NCI-H2029 treated with DMSO at 0.1 percent for 48 hours (cell line): ENCODE measurements around the gene ETHE1.

Experiments used
- DNase-seq: peaks from one replicate; lab custom pipeline; 2025; lab: John Stamatoyannopoulos, UW

The ETHE1 gene

DNA sequence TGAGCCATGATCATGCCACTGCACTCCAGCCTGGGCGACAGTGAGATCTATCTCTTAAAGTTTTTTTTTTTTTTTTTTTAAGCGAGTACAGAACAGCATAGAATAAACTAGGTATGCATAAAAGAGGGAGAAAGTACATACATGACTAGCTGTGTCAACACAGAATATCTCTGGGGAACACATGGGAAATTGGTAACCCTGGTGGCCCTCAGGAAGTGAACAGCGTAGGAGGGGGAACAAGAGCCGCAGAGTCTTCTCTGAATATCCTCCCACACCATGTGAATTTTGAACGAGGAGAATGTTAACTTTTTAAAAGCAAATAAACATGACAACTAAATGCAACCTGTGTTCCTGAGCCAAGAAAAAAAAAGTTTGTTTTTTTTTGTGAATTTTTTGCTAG, 37.7 kb downstream of the ETHE1 start:
- DNase-seq: no peak

- DNase-seq: no peak
Observed at GRCh38 chr19:43488179-43488578, 38.8 kb downstream of the ETHE1 start.

- DNase-seq: no peak
Observed at GRCh38 chr19:43486412-43486811, 40.6 kb downstream of the ETHE1 start.

GRCh38 chr19:43485951-43486350, 41.0 kb downstream of the ETHE1 start:
- no peak for DNase-seq

DNA sequence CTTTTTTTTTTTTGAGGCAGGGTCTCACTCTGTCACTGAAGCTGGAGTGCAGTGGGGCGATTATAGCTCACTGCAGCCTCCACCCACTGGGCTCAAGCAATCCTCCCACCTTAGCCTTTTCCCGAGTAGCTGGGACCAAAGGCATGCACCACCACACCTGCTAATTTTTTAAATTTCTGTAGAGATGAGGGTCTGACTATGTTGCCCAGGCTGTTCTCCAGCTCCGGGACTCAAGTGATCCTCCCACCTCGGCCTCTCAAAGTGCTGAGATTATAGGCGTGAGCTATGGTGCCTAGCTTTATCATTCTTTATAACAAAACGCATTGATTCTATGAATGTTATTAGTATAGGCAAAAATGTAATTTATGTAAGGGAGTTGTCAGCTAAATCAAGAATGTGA, 43.7 kb downstream of the ETHE1 start:
- DNase-seq: no peak

DNA sequence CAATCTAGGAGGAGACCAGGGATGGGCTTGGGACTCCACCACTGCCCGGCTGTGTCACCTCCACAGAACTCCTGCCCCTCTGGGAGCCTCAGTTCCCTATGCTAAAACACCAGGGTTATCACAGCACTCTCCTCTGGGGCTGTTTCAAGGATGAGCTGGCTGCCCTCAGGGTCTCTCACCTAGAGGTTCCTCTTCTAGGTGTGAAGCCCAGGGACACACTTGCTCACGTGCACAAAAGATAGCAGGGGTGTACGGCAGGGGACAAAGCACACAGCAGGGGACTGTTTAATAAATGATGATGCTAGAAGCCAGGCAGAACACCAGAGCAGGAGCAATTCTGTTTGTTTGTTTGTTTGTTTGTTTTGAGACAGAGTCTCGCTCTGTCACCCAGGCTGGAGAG, 44.8 kb downstream of the ETHE1 start:
- no peak for DNase-seq

- no peak for DNase-seq
Observed at GRCh38 chr19:43481701-43482100, 45.3 kb downstream of the ETHE1 start.

GRCh38 chr19:43480574-43480973, 46.4 kb downstream of the ETHE1 start:
- no peak for DNase-seq

DNA sequence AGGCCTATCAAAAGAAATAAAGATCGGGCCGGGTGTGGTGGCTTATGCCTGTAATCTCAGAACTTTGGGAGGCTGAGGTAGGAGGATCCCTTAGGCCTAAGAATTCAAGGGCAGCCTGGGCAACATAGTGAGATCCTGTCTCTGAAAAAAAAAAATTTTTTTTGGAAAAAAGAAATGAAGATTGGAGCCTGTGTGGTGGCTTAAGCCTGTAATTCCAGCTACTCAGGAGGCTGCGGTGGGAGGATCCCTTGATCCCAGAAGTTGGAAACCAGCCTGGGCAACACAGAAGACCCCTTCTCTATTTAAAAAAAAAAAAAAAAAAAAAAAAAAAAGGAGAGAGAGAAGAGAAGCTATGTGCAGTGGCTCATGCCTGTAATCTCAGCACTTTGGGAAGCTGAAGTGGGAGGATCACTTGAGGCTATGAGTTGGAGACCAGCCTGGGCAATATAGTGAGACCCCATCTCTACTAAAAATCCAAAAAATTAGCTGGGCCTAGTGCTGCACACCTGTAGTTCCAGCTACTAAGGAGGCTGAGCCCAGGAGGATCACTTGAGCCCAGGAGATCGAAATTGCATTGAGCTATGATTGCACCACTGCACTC, 46.9 kb downstream of the ETHE1 start:
- no peak for DNase-seq

DNA sequence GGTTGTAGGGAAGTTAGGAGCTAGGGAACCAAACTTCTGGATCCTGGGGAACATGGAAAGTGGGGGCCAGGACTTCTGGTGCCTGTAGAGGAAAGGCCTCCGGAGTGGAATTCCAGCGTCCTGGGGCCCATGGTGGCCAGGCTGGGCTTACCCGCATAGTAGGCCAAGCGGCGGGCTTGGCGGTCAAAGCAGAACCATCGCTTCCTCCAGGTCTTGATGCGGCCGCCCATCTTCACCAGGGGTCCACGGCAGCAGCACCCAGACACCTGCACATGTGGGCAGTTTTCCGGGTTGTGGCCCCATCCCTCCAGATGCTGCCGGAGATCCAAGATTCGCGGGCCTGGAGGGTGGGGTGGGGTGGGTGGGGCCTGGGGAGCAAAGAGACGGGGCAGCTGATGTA, 47.8 kb downstream of the ETHE1 start:
- no peak for DNase-seq

DNA sequence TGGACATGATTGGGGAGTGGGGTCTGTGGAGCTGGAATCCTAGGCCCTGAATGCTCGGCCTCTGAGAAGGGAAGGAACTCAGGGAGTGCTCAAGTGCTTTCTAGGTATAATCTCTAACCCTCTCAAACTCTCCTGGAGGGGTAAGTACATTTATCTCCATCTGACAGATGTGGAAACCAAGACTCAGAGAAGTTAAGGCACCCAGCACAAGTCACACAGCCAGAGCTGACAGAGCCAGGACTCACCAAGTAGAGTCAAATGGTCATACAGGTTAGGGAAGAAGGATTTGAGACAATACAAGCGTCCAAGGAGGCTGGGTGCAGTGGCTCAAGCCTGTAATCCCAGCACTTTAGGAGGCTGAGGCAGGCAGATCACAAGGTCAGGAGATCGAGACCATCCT, 48.7 kb downstream of the ETHE1 start:
- no peak for DNase-seq

- DNase-seq: no peak
Observed at GRCh38 chr19:43476606-43477005, 50.4 kb downstream of the ETHE1 start.

GRCh38 chr19:43474986-43475705, 51.9 kb downstream of the ETHE1 start:
- peak; percentile 64 for DNase-seq

- no peak for DNase-seq
Observed at GRCh38 chr19:43474487-43474886, 52.5 kb downstream of the ETHE1 start.

- DNase-seq: no peak
Observed at GRCh38 chr19:43471091-43471490, 55.9 kb downstream of the ETHE1 start.

- no peak for DNase-seq
Observed at GRCh38 chr19:43470288-43470687, 56.7 kb downstream of the ETHE1 start.

DNA sequence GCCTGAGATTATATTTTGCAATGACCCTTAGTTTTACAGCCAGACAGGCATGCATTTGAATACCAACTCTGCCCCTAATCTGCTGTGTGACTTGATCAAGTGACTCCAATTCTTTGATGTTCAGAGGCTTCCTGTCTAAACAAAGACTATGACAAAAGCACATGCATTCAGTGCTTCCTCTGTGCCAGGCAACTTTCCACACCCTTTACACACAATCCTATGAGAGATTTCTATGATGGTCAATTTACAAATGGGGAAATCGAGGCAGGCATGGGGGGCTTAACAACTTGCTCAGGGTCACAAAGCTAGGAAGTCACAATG, 57.9 kb downstream of the ETHE1 start:
- no peak for DNase-seq

DNA sequence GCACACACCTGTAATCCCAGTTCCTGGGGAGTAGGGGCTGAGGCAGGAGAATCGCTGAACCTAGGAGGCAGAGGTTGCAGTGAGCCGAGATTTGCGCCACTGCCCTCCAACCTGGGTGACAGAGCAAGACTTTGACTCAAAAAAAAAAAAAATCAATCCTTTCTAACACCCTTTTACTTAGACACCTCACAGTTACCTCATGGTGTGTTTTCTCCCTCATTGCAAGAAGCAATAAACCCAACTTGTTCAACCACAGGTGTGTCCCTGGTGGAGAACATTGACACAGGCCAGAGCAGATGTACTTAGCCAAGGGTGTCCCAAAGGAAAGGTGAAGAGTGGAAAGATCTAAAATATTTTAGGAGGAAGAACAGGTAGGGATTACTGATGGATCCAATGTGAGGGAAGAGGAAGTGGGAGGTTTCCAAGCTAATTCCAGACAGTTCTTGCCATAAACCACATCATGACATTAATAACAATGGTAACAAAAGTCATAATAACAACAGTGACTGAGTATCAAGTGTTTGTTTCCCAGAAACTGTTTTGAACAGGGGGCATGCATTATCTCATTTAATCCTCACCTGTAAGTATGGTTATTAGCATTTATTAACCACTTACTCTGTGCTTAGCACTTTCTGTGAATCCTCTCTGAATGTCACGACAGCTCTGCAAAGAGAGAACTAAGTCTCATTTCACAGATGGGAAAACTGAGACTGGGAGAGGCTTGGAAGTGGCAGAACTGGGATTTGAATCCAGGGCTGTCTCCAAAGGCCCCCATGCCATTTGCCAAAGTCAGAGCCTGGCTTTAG, 58.4 kb downstream of the ETHE1 start:
- DNase-seq: no peak

GRCh38 chr19:43467730-43468129, 59.3 kb downstream of the ETHE1 start:
- no peak for DNase-seq

GRCh38 chr19:43467276-43467675, 59.7 kb downstream of the ETHE1 start:
- no peak for DNase-seq

DNA sequence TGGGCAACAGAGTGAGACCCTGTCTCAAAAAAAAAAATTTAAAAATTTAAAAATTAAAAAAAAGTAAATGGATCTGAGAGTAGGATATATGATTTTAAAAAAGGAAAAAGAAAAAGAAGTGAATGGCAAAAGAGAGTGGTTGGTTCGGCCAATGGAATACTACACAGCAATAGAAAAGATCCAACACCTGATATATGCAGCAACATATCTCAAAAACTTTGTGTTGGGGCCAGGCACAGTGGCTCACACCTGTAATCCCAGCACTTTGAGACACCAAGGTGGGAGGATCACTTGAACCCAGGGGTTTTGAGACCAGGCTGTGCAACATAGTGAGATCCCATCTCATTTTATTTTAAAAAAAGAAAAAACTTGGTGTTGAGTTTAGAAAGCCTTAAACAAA, 60.2 kb downstream of the ETHE1 start:
- no peak for DNase-seq

- no peak for DNase-seq
Observed at GRCh38 chr19:43465468-43466120, 61.4 kb downstream of the ETHE1 start, which contains the start of gene LYPD3. LYPD3 (minus strand) TSS chr19:43465608; CDS start chr19:43465571, 37 bp downstream.
